HFF-Myc (cell line): Measurements from ENCODE around the gene SYT7.

Experiments
- DNase-seq: peaks from one replicate; pipeline ENCODE4 v3.0.0-alpha.2; 2011; ENCODE audit warnings: low read depth; ENCODE audit errors: extremely low read depth
- H3K4me3 ChIP-seq: replicated peaks from 2 replicates; pipeline ENCODE4 v1.5.1; 2011; ENCODE audit warnings: low read depth, mild to moderate bottlenecking, control low read depth, low read length
- CTCF ChIP-seq: IDR thresholded peaks from 2 replicates; pipeline ENCODE4 v1.5.1; 2012; ENCODE audit warnings: mild to moderate bottlenecking, low read depth, low read length, control low read depth; ENCODE audit errors: missing control alignments

SYT7 gene

GRCh38 chr11:61586792-61587430 is 6.0 kb upstream of the SYT7 start:
- TF ChIP-seq CTCF: no peak
- peak overlapping the region; percentile 35; the same call in 1 of the 2 replicates for H3K4me3 ChIP-seq
- DNase-seq: no peak

- DNase-seq: no peak
- TF ChIP-seq CTCF: no peak
- no peak overlapping the region for H3K4me3 ChIP-seq
Observed at GRCh38 chr11:61585115-61585514, 4.2 kb upstream of the SYT7 start.

GRCh38 chr11:61581931-61582330 is 1.1 kb upstream of the SYT7 start:
- H3K4me3 ChIP-seq: no peak overlapping the region
- no peak for TF ChIP-seq CTCF
- no peak for DNase-seq

GRCh38 chr11:61580271-61580888 is 496 bp downstream of the SYT7 start:
- no peak for DNase-seq
- H3K4me3 ChIP-seq: peak overlapping the region; percentile 41
- TF ChIP-seq CTCF: no peak

- H3K4me3 ChIP-seq: peak overlapping the region; percentile 41
- DNase-seq: no peak
- TF ChIP-seq CTCF: no peak
Observed at GRCh38 chr11:61579676-61580270, 1.1 kb downstream of the SYT7 start.

GRCh38 chr11:61578819-61579675 is 1.8 kb downstream of the SYT7 start:
- no peak overlapping the region for H3K4me3 ChIP-seq

More at GRCh38 chr11:61578819-61579675, 1.8 kb downstream of the SYT7 start:
- no peak for TF ChIP-seq CTCF
- no peak for DNase-seq
